GM13977 (cell line): ENCODE data around the gene AGAP3.

Source experiments
- DNase-seq: peaks from one replicate; pipeline ENCODE4 v3.0.0; 2012; ENCODE audit warnings: low spot score
- CTCF ChIP-seq: IDR thresholded peaks from 2 replicates; pipeline ENCODE4 v1.5.1; 2012; ENCODE audit warnings: mild to moderate bottlenecking, control low read depth; ENCODE audit not compliant: insufficient read depth; ENCODE audit errors: extremely low read depth, missing control alignments
- in situ Hi-C: fragments of 300-500 bp; cut with MboI; formaldehyde crosslinking; loops from one replicate; pipeline ENCODE4 v1.12.0; 2022; ENCODE audit warnings: low sequenced_read_pairs, low pct_unique_long_range_greater_than_20kb, mixed read lengths, inconsistent platforms; ENCODE audit not compliant: unreplicated experiment

AGAP3 gene

GRCh38 chr7:151078233-151079040 lies 7.8 kb upstream of the AGAP3 start:
- no peak for DNase-seq
- in situ Hi-C loops = no loop called here
- no peak for TF ChIP-seq CTCF

- TF ChIP-seq CTCF = no peak
- in situ Hi-C loops = no loop called here
- no peak for DNase-seq
Measured at GRCh38 chr7:151079199-151079910, 6.9 kb upstream of the AGAP3 start.

DNA sequence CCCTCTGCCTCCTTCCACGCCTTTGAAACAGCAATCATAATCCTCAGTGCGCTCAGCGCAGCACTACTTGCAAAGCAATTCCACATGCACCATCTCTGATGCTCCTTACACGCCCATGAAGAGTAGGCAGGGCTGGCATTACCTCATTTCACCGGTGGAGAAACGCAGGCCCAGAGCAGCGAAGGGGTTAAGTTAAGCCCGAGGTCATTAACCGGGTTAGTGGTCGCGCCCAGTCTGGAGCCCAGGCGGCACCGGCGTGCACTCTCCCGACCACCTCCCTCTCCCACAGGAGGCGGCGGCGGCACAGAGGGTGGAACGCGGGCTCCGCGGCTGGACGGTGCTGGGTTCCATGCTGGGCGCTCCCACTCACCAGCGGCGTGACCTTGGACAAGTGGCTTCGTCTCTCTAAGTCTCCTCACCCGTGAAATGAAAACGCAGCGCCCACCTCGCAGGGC lies 6.2 kb upstream of the AGAP3 start:
- DNase-seq = no peak
- in situ Hi-C loops = no loop called here
- no peak for TF ChIP-seq CTCF

DNA sequence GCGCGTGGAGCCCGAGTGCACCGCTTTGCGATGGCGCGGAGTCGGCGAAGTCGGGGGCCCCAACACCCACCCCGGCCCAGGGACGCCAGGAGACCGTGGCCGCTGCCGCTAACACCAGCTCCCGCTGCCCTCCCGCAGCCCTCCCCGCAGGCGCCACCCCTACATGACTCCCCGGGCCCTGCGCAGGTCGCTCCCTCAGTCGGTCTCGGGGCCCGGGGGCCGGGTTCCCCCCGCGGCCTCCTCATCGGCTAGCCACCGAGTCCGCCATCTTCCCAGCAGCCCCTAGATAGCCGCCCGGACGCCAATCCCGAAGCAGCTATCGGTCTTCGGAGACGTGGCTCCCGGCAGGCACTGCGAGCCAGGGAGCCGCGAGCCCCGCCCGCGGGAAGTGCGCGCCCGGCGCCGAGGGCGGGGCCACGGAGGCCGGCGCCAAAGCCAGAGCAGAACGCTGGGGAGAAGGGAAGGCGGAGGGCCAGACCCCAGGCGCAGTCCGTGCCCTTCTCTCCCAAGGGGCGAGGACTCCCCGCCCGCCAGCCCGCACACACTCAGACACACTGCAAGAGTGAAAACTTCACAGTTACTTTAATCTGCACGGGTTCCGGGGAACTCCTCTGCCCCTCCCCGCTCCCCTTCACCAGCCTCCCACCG lies 5.6 kb upstream of the AGAP3 start, which contains the start of gene FASTK:
FASTK (minus strand) TSS at position 288 of the 648 bp plus-strand sequence; CDS start at position 245, 43 bp downstream.
- in situ Hi-C loops = no loop called here
- peak; percentile 99 for DNase-seq
- TF ChIP-seq CTCF = no peak

DNA sequence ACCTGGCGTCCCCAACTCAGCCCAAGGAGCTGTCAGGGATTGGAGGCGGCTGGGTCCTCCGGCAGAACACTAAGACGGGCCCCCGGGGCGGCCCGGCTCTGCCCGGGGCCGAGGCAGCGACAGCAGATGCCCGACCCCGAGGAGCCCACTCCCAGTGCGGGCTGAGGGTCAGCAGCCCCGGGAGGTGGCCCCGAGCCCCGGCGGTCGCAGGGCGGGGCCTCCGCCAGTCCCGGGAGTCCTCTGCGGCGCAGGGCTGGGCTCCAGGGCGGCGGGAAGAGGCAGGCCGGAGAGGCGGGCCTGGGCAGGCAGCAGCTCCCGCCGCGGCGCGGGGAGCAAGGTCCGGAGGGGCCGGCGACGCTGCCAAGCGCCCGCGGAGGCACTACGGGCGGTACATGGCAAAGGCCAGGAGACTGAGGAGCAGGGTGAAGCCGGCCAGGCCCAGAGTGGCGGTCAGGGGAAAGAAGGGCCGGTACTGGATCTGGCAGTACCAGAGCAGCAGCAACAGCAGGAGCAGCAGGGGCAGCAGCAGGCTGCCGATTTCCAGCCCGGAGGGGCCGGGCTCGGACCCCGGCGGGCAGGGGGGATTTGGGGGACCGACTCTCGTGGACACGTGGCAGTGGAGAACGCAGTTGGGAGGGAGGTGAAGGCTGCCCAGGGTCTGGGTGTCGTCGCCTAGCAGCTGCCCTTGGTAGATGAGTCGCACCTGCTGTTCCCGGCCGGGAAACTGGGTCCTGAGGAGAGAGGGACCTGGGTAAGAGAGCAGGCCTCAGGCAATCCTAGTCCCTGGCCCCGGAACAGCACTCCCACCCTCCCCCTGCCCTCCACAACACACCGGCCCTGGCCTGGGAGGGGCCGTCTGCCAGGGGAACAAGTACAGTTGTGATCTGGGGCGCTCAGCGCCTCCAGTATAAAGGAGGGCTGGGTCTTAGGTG lies 4.8 kb upstream of the AGAP3 start:
- DNase-seq = no peak
- in situ Hi-C loops = no loop called here

More for the DNA sequence above, 4.8 kb upstream of the AGAP3 start:
- TF ChIP-seq CTCF = no peak
